HG03064 (cell line): Measurements from ENCODE around the gene POC1A.

ENCODE experiments used
- ATAC-seq: cut with Tn5 transposase; IDR thresholded peaks from one replicate; pipeline ENCODE4 v1.9.1; 2021; ENCODE audit warnings: low read depth; ENCODE audit not compliant: unreplicated experiment

The POC1A gene

DNA sequence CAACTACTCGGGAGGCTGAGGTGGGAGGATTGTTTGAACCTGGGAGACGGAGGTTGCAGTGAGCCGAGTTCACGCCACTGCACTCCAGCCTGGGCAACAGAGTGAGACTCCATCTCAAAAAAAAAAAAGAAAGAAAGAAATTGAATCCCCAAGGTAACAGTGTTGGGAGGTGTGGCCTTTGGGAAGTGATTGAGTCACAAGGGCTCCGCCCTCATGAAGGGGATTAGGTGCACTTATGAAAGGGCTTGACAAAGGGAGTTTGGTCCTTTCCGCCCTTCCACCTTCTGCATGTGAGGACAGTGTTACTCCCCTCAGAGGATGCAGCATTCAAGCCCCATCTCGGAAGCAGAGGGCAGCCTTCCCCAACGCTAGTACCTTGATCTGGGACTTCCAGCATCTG is 21.3 kb downstream of the POC1A start:
- ATAC-seq: no peak

DNA sequence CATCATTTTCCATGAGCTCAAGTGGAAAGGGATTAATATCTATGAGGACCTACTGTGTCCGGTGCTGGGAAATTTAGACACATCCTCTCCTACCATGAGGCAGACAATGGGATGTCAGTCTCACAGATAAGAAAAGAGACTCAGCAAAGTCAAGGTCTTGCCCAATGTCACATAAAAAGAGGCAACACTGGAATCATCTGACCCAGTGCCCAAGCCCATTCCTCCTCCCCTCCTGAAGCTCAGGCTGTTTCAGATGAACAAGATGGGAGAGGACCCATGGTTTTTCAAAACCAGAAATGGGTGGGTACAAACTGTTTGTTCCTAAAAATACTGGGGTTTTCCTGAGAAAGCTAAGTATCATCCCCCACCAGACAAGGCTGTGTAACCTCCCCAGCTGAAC is 22.2 kb downstream of the POC1A start:
- ATAC-seq: no peak

DNA sequence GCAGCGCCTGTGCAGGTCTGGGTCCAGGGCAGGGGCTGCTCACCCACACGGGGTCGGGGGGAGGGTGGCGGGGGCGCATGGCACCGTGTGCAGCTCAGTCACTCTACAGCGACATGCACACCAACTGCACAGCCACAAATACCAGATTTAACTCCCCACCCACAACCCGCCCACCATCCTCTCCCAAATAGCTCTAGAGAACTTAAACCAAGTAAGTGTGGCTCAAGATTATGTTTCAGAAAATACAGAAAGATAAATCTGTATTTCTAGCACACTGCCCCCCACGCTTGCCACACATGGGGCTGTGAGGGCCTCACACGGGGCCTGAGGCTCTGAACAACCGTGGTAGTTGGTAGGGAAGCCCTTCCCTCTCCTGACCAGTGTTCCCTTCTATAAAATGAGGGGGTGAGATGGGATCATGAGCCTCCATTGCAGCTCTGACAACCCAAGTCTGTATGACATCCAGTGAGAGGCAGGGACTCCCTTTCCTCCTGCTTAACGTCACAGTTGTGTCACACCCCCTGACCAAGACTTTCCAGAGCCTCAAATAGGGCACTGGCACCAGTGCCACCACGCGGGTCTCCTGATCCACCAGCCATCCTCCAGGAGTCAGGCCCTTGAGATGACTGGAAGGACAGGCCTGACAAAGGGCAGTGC is 23.1 kb downstream of the POC1A start:
- ATAC-seq: no peak

DNA sequence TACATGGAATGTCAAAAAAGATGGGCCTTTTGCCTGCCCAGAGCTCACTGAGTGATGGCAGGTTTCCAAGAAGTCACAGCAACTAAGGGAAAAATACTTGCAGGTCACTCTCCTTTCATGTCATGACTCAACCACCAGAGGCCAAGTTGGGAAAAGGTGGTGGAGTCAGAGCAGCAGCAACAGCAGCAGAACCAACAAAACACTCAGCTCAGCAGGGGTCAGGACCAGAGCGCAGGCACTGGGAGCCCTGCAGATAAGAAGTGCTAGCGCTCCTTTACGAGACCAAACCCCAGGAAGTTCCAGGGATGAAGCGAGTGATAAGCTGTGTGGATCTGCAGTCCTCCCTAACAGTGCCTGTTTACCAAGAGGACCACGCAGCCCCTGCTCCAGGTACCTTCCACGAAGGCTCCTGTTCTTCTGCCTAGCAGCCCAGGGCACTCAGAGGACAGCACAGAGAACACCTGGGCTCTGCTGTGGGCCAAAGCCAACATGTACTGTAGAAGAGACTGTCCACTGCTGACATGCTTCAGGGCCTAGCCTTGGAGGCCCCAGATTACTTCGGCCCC is 26.0 kb downstream of the POC1A start:
- ATAC-seq: no peak

DNA sequence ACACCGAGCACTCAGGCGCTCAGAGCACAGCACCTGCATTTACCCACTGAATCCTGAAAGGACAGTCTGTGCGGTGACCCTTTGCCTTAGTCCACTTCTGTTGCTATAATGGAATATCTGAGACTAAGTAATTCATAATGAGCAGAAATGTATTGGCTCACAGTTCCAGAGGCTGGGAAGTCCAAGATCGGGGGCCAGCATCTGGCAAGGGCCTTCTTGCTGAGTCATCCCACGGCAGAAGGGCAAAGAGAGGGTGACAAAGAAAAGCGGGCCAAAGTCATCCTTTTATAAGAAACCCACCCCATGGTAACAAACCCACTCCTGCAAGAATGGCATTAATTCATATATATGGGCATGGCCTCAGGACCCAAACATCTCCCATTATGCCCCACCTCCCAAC is 27.7 kb downstream of the POC1A start:
- ATAC-seq: no peak

DNA sequence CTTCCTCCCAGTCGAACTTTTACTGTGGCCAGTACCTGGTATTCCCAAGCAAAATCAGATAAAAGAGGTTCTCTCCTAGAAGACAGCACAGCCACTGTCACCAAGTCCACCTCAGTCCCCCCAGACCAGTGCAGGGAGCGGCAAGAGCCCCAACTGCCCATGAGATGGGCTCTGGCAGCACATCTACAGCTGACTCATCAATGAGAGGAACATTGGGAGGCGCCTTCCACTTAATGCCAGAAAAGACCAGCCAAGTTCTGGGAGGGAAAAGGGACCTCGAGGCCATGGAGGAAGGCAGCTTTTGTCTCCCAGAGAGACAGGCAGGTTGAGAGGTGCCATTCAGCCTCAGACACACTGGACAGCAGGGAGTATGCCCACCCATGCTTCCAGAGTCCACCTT is 28.2 kb downstream of the POC1A start:
- ATAC-seq: no peak

DNA sequence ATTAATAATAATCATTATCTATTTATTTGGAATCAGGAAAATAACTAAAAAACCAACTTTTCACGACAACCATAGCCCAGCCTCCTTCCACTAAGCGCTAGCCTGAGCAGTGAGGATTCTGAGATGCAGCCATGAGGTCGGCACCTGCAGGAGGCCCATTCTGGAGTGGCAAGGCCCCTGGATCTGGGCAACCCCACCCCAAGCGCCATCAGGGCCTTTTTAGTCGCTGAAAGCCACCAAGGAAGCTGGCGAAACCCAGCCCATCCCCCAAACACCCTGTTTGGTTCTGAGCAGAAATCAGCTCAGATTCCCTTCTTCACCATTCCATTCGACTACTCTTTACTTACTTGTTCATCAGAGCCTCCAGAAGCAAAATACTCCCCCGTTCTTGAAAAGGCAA is 29.5 kb downstream of the POC1A start:
- ATAC-seq: no peak

DNA sequence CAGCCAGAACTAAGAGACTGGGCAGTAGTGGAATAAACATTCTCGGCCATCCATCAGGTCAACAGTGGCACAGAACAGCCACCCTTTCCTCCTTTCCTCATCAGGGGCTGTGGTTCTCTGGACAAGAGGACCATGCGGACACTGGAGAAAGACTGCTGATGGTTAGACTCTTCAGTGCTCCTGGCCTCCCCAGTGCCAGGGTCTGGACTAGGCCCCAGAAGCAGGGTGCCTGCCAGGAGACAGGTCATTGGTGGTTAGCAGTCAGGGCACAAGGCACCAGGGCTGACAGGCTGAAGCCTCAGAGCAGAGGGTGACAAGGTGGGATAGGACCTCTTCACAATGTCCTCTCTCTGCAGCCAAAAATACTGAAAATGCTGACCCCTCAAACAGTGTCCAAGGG is 30.1 kb downstream of the POC1A start:
- ATAC-seq: no peak

DNA sequence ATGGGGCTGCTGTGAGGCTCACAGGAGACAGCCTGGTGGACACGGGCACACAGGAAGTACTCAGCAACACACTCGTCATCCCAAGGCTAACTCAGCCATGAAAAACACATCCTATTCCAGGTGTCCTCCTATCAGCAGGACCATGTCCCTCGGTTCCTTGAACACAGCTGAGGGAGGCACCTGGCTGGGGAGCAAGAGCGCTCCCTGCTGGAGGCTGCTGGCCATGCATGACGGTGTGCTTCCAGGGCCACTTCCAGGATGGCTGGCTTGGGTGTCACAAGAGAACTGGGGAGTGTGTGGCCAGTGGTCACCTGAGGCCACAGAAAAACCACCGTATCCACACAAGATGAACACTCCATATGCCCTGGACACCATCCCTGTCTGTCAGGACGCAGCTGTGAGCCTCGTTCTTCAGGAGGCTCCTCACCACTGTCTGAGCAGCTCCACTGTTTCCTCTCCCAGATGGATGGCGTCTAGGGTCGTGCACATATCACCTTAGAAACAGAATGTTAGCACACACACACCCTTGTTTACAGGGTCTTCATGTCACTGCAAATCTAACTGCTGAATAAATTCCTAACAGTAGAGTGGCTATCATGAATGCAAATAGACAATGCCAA is 31.0 kb downstream of the POC1A start:
- peak; percentile 67 for ATAC-seq

DNA sequence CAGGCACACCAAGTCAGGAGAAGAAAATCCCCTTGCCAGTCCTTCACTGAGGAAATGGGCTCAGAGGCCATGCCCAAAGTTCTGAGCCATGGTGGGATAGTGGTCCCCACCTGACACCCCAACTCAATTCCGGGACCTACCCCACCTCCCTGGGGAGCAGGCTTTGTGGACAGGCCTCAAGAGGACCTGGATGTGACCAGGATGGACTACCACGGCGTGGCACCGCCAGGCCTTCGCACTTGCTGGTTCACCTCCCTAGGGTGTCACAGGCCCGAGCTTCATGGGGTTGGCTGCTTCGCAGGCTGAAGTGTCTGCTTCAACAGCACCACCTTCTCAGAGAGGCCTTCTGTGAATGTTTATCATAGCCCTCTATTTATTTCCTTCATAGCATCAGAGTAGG is 31.7 kb downstream of the POC1A start:
- ATAC-seq: no peak

DNA sequence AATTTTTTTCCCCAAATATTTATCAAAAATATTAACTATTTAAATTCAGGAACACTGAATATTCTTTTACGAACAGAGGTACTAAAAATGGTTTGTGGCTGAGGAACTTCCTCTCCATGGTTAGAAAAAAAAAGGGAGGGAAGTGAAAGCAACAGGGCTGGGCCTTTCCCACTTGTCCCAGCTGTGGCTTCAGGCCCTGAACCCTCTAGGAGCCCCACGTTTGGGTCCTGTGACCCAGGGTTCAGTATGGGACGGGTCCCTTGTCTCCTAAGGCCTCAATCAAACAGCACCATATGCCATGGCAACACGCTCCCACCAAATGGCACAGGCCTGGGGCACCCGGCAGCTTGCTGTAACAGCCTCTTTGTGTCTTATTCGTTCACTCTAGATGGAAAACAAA is 32.4 kb downstream of the POC1A start:
- ATAC-seq: no peak

DNA sequence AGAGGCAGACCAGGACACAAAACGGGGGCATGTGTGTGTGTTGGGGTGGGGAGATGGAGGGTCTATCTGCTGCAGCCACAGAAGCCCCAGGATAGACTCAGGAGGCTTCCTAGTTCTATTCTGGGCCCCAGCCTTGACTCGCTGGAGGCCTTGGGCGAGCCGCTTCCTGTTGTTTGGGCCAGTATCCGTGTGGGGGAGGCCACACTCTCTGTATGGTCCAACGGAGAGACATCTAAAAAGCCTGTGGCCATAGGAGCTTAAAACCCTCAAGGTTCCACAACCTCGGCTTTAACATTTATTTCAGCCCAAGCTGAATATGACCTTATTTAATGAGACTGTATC is 32.8 kb downstream of the POC1A start:
- ATAC-seq: no peak

DNA sequence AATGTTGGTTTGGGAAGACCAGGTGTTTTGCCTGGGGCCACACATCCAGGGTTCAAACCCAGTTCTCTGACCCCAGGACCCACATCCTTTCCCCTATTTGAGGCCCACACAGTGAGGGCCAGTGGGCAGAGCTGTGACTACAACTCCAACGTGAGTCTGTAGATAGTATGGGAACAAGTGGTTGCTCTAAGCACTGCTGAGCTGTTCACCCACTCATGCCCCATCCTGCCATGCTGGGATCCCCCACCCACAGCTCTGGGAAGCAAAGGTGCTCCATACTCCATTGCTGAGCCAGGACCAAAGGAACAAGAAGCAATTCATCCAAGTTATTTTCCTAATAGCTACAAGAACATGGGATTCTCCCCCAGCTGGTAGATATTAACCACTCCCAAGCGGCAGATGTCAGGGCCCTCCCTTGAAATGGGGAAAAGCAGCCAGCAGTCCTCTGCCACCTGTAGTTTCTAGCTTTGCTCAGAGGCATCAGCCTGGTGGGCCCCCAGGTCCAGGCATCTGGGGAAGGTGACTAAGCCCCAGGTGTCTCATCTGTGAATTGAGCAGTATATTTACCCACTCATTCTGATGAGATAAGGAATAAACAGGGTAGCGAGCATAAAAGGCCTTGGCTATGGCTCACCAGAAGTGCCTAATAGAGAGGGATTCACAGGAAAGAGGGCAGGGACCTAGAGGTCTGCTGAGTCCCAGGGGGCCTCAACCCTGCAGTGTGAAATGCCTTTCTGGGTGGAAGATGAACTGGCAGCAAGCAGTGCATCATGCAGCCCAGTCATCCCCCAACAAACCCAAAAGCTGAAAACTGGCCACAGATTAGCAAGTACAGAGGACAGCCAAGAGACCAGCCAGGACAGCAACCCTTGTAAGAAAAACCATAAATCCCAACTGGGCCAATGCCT is 33.4 kb downstream of the POC1A start:
- no peak for ATAC-seq

DNA sequence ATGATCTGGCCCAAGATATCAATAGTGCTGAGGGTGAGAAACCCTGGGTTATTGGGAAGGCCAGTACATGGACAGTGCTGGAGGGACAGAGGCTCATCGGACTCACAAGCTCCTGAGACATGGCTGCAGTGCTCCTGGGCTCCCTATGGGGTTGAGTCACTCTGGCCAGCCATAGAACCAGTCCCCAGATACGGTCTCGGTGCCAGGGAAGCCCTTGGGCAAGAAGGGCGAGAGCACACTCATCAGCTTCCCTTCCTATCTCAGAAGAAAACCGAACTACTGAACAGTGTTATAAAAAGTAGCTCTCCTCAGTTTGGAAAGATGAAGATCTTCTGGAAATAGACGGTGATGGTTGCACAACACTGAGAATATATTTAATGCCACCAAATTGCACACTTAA is 34.4 kb downstream of the POC1A start:
- no peak for ATAC-seq

DNA sequence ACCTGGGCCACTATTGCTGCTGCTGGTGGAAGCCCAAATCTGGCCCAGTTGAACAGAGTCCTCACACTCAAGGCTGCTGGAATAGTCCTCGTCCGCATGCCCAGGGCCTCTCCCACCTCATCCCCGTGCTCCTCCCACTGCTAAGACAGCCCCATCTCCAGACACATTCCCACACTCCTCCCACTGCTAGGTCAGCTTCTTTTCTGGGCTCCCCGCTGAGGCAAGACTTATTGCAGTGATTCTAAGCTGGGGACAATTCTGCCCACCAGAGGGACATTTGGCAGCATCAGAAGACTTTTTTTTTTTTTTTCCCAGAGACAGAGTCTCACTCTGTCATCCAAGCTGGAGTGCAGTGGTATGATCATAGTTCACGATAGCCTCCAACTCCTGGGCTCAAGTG is 35.1 kb downstream of the POC1A start:
- no peak for ATAC-seq

DNA sequence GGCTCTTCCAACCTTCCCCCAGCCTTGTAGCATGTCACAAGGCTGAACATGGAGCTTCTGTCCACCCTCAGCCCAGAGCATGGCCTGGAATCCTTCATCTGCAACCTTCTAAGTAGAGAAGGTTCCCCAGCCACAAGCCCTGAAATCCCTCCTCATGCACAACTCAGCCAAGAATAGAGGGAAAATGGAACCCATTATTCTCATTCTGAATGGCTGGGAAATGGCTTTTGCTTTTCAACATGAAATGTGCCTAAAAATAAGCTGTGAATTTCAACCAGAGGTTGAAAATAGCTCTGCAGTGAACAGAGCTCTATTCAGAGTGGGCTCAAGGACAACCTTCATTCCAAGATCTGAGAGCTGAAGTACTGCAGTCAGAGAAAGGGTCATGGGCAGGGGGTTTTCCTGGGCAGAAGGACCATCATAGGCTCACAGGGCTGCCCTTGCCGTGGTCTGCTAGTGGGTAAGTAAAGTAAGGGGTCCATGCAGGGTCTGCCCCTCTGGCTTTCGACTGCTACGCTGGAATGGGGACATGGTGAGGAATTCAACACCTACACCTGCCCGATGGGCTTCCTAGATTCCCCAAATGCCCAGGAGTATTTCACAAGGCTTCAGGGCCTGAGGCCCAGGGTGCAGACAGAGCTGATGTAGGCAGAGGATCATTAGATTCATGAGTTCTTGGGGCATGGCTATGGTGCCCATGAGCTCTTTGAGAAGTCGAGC is 35.9 kb downstream of the POC1A start:
- ATAC-seq: no peak

DNA sequence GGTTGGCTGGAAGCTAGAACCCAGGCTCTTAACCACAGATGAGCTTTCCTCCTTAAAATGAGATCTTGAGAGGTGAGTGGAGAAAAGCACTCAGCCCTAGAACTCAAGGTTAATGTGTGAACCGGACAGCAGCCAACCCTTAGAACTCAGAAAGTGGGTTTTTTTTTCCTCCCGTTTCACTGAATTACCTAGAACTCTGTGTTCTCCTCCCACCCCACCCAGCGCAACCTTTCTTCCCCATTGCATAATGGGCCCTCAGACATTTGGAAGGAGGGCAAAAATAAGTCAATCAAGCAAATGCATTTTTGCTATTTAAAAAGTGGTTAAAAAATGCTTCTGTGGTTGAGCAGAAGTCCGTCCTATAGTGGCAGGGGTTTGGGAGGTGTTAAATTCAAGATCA is 36.7 kb downstream of the POC1A start:
- no peak for ATAC-seq

DNA sequence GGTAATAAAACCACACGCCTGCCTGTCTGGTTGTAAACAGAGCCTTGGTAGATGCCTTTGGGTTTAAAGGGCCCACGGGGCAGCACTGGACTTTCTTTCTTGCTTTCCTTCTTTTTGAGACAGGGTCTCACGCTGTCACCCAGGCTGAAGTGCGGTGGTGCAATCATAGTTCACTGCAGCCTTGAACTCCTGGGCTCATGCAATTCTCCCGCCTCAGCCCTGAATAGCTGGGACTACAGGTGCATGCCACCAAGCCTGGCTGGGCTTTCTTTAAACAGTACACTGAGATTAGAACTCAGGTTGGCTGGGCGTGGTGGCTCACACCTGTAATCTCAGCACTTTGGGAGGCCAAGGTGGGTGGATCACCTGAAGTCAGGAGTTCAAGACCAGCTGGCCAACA is 42.2 kb downstream of the POC1A start:
- no peak for ATAC-seq

DNA sequence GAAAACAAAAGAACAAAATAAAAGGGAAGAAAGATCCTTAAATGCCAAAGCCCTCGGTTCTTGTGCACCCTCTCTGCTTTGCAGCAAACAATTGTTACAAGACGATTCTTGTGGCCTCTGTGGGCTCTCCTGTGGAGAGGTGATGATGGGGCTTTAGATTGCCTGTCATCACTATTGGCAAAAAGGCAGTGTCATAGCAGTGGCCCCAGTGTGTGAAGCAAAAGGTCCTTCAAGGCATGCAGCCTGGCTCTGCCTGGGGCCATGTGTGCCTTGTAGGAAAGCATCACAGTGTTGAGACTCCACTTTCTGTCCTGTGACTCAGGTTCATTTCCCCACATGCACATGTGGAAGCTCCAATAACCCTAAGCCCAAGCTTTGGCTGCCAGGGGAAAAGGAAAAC is 43.7 kb downstream of the POC1A start:
- ATAC-seq: no peak

DNA sequence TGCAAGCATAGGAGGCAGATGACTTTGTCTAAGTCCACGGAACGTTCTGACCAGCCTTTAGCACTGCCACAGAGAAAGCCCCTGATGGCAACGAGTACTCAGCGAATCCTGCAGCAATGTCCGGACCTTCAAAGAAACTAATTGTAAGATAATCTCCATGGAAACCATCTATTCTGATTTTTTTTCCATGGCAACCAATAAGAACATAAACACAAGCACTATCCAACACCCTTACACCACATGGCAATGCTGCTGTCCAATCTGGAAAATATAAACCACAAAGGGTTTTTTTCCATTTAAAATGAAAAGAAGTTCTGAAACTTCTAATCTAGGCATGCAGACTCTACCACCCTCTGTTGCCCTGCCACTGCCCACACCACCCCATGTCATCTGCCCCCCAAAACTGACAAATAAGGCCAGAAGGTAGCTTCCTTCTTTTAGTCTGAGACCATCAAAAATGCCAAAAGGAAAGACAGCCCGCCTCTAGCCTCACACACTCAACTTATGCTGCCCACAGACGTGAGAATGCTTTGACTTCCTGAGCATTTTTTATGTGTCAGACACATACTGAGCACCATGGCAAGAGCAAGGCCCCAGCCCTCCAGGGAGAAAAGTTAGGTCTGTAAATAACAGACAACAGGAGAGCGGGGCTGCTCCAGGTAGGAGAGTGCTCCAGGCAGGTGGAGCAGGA is 44.5 kb downstream of the POC1A start:
- ATAC-seq: no peak
